Neuronal stem cell (in vitro differentiated cells): ENCODE measurements around the gene KAT2A.

Source experiments
- DNase-seq: peaks from one replicate; pipeline ENCODE4 v3.0.0-alpha.2; 2013; ENCODE audit warnings: low spot score
- H2AFZ ChIP-seq: one replicate; pipeline ENCODE4 v1.6.1; 2013; ENCODE audit warnings: mild to moderate bottlenecking, low read length, inconsistent platforms
- H2AK5ac ChIP-seq: 2 replicates; pipeline ENCODE4 v1.6.1; 2013; ENCODE audit warnings: low read depth, mild to moderate bottlenecking, inconsistent platforms, low read length, moderate library complexity, mixed read lengths
- H2BK120ac ChIP-seq: 2 replicates; pipeline ENCODE4 v1.6.1; 2013; ENCODE audit warnings: low read depth, mild to moderate bottlenecking, inconsistent platforms, low read length, moderate library complexity, mixed read lengths
- H2BK12ac ChIP-seq: one replicate; pipeline ENCODE4 v1.6.1; 2013; ENCODE audit warnings: low read length, inconsistent platforms
- H2BK15ac ChIP-seq: 2 replicates; pipeline ENCODE4 v1.6.1; 2013; ENCODE audit warnings: mild to moderate bottlenecking, low read length, inconsistent platforms, mixed read lengths
- H2BK5ac ChIP-seq: one replicate; pipeline ENCODE4 v1.6.1; 2013; ENCODE audit warnings: inconsistent platforms, mild to moderate bottlenecking, low read length, moderate library complexity
- H3K14ac ChIP-seq: one replicate; pipeline ENCODE4 v1.6.1; 2013; ENCODE audit warnings: low read length, inconsistent platforms
- H3K18ac ChIP-seq: 2 replicates; pipeline ENCODE4 v1.6.1; 2013; ENCODE audit warnings: low read length, inconsistent platforms
- H3K23ac ChIP-seq: 2 replicates; pipeline ENCODE4 v1.6.1; 2013; ENCODE audit warnings: low read depth, mild to moderate bottlenecking, mixed read lengths, low read length, inconsistent platforms; ENCODE audit not compliant: poor library complexity
- H3K27ac ChIP-seq: replicated peaks from 3 replicates; pipeline ENCODE4 v1.5.1; 2013; ENCODE audit warnings: low read length, inconsistent platforms
- H3K27me3 ChIP-seq, 3 experiments: 2 replicates each; pipeline ENCODE4 v1.6.1; 2013; ENCODE audit warnings: low read length in 3 of 3, mild to moderate bottlenecking in 2 of 3, inconsistent platforms in 1 of 3, low read depth in 1 of 3, mixed read lengths in 1 of 3, moderate library complexity in 1 of 3; ENCODE audit not compliant: control insufficient read depth in 3 of 3, insufficient read depth in 3 of 3
- H3K36me3 ChIP-seq, 2 donors: replicated peaks in 1 of 2; 2 replicates each; pipeline ENCODE4 v1.6.1; 2013; ENCODE audit warnings: low read length in 2 of 2; ENCODE audit not compliant: control insufficient read depth in 2 of 2, insufficient read depth in 2 of 2
- H3K4ac ChIP-seq: 2 replicates; pipeline ENCODE4 v1.6.1; 2013; ENCODE audit warnings: inconsistent platforms, mild to moderate bottlenecking, low read length, moderate library complexity
- H3K4me1 ChIP-seq, 2 donors: 1 replicate in 1 of 2; 2 replicates in 1 of 2; pipeline ENCODE4 v1.6.1; 2013; ENCODE audit warnings: low read length in 2 of 2, low read depth in 1 of 2; ENCODE audit not compliant: control insufficient read depth in 2 of 2, insufficient read depth in 1 of 2
- H3K4me2 ChIP-seq: one replicate; pipeline ENCODE4 v1.6.1; 2013; ENCODE audit warnings: mild to moderate bottlenecking, low read length, inconsistent platforms; ENCODE audit not compliant: insufficient read depth, poor library complexity, severe bottlenecking
- H3K4me3 ChIP-seq, 2 donors: 2 replicates each; pipeline ENCODE4 v1.5.1; 2013; ENCODE audit warnings: low read length in 2 of 2, mild to moderate bottlenecking in 2 of 2, inconsistent platforms in 1 of 2, moderate library complexity in 1 of 2
- H3K79me1 ChIP-seq: one replicate; pipeline ENCODE4 v1.6.1; 2013; ENCODE audit warnings: low read depth, mild to moderate bottlenecking, inconsistent platforms, low read length, moderate library complexity
- H3K9ac ChIP-seq: one replicate; pipeline ENCODE4 v1.6.1; 2013; ENCODE audit warnings: mild to moderate bottlenecking, low read depth, low read length, inconsistent platforms; ENCODE audit not compliant: poor library complexity
- H3K9me3 ChIP-seq, 2 donors: replicated peaks in 1 of 2; 2 replicates each; pipeline versions ENCODE3 to v1.6.1; 2013; ENCODE audit warnings: low read length in 2 of 2, mild to moderate bottlenecking in 2 of 2, inconsistent platforms in 1 of 2, low read depth in 1 of 2, mixed read lengths in 1 of 2, moderate library complexity in 1 of 2; ENCODE audit not compliant: control insufficient read depth in 2 of 2, insufficient read depth in 1 of 2
- H4K8ac ChIP-seq: one replicate; pipeline ENCODE4 v1.6.1; 2013; ENCODE audit warnings: low read depth, mild to moderate bottlenecking, inconsistent platforms, low read length, moderate library complexity
- H4K91ac ChIP-seq: one replicate; pipeline ENCODE4 v1.6.1; 2013; ENCODE audit warnings: low read length, low read depth, mild to moderate bottlenecking, inconsistent platforms; ENCODE audit not compliant: poor library complexity
- WGBS, 2 donors: extraction: QIAGEN DNeasy Blood & Tissue Kit; methylation state at CpG; one replicate each; pipeline ENCODE4 v1.1.7; 2013; ENCODE audit warnings: missing lambda C conversion rate in 2 of 2, mixed read lengths in 1 of 2; ENCODE audit not compliant: insufficient read length in 2 of 2, insufficient replicate concordance in 1 of 2; ENCODE audit errors: extremely low coverage in 2 of 2; 5-methylcytosine and 5-hydroxymethylcytosine counted together

The KAT2A gene

DNA sequence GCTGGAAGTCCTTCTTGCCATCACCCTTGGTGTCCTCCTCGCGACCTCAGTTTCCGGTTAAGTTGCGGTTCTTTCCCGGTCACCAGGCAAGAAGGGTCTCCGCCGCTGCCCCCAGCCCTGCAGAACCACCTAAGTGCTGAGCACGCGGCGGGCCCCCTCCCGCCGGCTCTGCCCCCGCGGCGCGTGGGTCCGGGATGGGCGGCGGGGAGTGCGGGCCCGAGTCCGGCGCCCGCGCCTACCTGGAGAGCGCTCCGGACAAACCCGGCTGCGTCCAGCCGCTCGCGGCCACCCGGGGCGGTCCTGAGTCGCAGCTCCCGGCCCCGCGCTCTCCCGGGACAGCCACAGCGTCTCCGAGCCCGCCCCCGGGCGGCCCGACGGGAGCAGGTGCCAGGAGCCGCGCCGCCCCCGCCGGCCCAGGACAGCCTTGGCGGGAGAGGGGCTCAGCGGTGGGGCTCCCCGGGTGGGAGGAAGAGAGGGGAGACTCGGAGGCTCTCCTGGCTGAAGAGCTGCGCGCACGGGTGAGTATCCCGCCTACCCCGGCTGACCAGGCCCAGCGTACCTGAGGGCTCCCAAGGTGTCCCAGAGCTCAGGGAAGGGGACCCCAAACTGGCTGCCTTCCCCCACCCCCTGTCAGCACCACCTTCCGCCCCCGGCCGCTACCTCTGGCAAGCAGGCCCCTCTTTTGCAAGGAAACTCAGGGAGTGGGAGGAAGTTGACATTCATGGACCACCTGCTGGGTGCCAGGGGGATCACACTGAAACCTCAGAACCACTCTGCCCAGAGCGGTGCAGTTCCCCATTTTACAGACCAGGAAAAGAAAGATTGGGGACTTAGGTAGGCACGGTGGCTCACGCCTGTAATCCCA lies 48.6 kb downstream of the KAT2A start:
- Histone ChIP-seq H3K18ac (peak overlapping the region; percentile 15), H2AK5ac (peak overlapping the region; percentile 82), H2BK120ac (no peak overlapping the region), H4K8ac (no peak overlapping the region), H3K14ac (no peak overlapping the region), H2AFZ (peak overlapping the region; percentile 87), H3K9me3 (no peaks in the 10 kb centered on the region), H2BK12ac (no peak overlapping the region), H3K4me3 (peak overlapping the region; percentile 15 to 74), H3K27ac (no peak overlapping the region), H3K79me1 (no peaks in the 10 kb centered on the region), H2BK15ac (no peak overlapping the region), H4K91ac (no peak overlapping the region), H3K27me3 (peaks cover 0 to 74% (median 28%) of the 10 kb centered on the region in 3 experiments), H3K36me3 (no peaks in the 10 kb centered on the region), H3K4me2 (peak overlapping the region; percentile 84), H3K4me1 (peaks cover 0 to 6% of the 10 kb centered on the region in 2 donors), H3K9ac (peak overlapping the region; percentile 16), H3K4ac (no peak overlapping the region), H2BK5ac (no peak overlapping the region), H3K23ac (no peak overlapping the region)
- no peak for DNase-seq
- no CpG with 5 or more reads among the region's 67 CpGs for WGBS, 2 donors

DNA sequence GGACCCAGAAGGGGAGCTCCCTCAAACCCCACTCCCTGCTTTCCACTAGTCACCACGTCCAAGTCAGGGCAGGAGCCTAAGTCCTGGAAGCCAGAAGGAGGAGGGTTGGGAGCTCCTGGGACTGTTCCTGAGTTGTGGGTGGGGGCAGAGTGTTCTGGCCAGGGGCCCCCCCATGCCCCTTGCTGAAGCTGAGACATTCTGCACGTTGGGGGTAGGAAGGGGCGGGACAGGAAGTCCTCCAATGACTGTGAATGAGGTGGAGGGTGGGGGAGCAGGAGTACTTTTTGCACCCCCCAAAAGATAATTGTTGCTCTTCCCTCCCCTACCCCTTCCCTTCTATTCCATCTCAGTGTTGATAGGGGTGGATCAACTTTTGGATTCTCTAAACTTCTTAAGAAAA lies 49.4 kb downstream of the KAT2A start:
- H2BK12ac ChIP-seq, result no peak overlapping the region
- H3K4me1 ChIP-seq, result peaks cover 0 to 6% of the 10 kb centered on the region in 2 donors
- no peak overlapping the region for H4K91ac ChIP-seq
- H3K9me3 ChIP-seq, result no peaks in the 10 kb centered on the region
- peak overlapping the region; percentile 87 for H2AFZ ChIP-seq
- H3K4me2 ChIP-seq, result peak overlapping the region; percentile 84
- H4K8ac ChIP-seq, result no peak overlapping the region
- H3K79me1 ChIP-seq, result no peaks in the 10 kb centered on the region
- no peak overlapping the region for H2BK5ac ChIP-seq
- peak overlapping the region; percentile 83 for H2AK5ac ChIP-seq
- no peak overlapping the region for H3K23ac ChIP-seq
- no peak for DNase-seq
- H3K14ac ChIP-seq, result no peak overlapping the region
- no peaks in the 10 kb centered on the region for H3K36me3 ChIP-seq
- H2BK15ac ChIP-seq, result peak overlapping the region; percentile 0
- H3K4me3 ChIP-seq, result no peak overlapping the region
- peaks cover 0 to 74% (median 28%) of the 10 kb centered on the region in 3 experiments for H3K27me3 ChIP-seq
- no peak overlapping the region for H3K9ac ChIP-seq
- WGBS, 2 donors, result no CpG with 5 or more reads among the region's 3 CpGs
- H3K27ac ChIP-seq, result no peak overlapping the region
- H2BK120ac ChIP-seq, result no peak overlapping the region
- no peak overlapping the region for H3K4ac ChIP-seq
- H3K18ac ChIP-seq, result peak overlapping the region; percentile 72

DNA sequence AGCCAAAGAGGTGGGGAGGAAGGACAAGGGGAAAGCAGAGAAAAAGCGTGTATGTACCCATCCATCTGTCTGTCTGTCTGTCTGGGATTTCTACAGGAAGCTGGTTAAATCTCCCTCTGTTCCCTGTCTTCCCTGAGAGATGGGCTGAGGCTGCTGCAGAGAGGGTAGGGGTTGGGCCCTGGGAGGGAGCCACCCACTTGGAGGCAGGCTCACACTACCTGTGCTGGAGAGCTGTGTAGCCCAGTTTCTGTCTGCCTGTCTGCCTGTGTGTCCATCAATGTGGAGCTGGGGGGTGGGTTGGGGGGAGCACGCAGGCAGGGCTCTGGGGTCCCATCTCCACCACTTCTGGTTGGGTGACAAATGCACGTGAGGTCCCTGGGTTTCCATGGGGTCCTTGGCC lies 52.2 kb downstream of the KAT2A start:
- Histone ChIP-seq H3K9me3 (no peaks in the 10 kb centered on the region), H2BK5ac (no peak overlapping the region), H3K4me1 (peaks cover 2 to 8% of the 10 kb centered on the region in 2 donors), H3K27me3 (peaks cover 0 to 62% (median 27%) of the 10 kb centered on the region in 3 experiments), H3K36me3 (no peaks in the 10 kb centered on the region), H3K14ac (no peak overlapping the region), H3K4ac (no peak overlapping the region), H3K4me3 (no peak overlapping the region), H3K9ac (no peak overlapping the region), H3K4me2 (no peak overlapping the region), H3K79me1 (no peaks in the 10 kb centered on the region), H3K23ac (no peak overlapping the region), H2AFZ (no peak overlapping the region), H4K91ac (no peak overlapping the region), H3K18ac (no peak overlapping the region), H3K27ac (no peak overlapping the region), H4K8ac (no peak overlapping the region), H2BK15ac (no peak overlapping the region), H2BK120ac (no peak overlapping the region), H2AK5ac (no peak overlapping the region), H2BK12ac (no peak overlapping the region)
- WGBS, 2 donors, result no CpG with 5 or more reads among the region's 3 CpGs
- no peak for DNase-seq

DNA sequence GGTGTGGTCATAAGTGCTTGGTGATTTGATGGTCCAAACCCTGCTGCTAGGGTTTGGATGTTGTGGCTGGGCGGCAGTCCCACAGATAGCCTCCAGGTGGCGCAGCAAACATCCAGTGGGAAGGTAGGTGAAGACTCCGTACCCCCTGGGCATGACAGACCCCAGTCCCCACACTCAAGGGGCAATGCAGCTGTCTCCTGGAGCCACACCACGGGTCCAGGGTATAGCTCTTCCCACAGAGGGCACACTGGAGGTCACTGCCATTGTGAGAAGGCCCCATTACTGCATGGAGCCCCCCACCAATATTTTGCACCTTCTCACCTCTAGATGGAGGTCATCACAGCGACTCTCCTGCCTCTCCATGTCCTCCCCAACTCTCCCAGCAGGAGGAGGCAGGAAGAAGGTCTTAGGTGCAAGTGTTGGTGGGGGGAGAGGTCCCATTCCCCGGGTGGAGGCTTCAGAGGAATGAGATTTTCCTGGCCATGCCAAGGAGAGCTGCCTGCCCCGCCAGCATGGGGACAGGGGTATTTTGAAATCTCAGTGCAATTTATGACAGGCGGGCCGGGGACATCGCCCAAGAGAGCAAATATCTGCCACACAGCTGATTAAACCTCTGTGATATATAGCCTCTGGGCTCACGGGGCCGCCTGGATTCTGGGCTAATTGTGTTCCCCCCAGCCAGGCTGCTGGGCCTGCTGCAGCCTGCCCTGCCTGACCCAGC lies 53.6 kb downstream of the KAT2A start:
- H3K23ac ChIP-seq, result peak overlapping the region; percentile 34
- peaks cover 5 to 15% of the 10 kb centered on the region in 2 donors for H3K4me1 ChIP-seq
- no peak overlapping the region for H3K18ac ChIP-seq
- H3K36me3 ChIP-seq, result no peaks in the 10 kb centered on the region
- no peak overlapping the region for H3K4me3 ChIP-seq
- peak; percentile 63 for DNase-seq
- WGBS, 2 donors, result no CpG with 5 or more reads among the region's 12 CpGs
- no peak overlapping the region for H2BK15ac ChIP-seq
- no peak overlapping the region for H3K4ac ChIP-seq
- H4K8ac ChIP-seq, result no peak overlapping the region
- no peak overlapping the region for H2BK120ac ChIP-seq
- no peak overlapping the region for H3K4me2 ChIP-seq
- peak overlapping the region; percentile 69 for H2BK12ac ChIP-seq
- H4K91ac ChIP-seq, result no peak overlapping the region
- H2BK5ac ChIP-seq, result no peak overlapping the region
- no peaks in the 10 kb centered on the region for H3K9me3 ChIP-seq
- H2AK5ac ChIP-seq, result no peak overlapping the region
- H2AFZ ChIP-seq, result no peak overlapping the region
- H3K14ac ChIP-seq, result no peak overlapping the region
- no peaks in the 10 kb centered on the region for H3K79me1 ChIP-seq
- H3K27me3 ChIP-seq, result peaks cover 0 to 47% (median 15%) of the 10 kb centered on the region in 3 experiments
- H3K27ac ChIP-seq, result no peak overlapping the region
- peak overlapping the region; percentile 70 for H3K9ac ChIP-seq
